A673 (cell line): ENCODE measurements around the gene HAUS7. TPM values are rescaled to one million over a fixed set of nuclear protein-coding genes. Genes with fewer than 3 reads are reported as not detected.

ENCODE experiments used
- Bru-seq: library from RNA; stranded (reverse); fragments of 400-500 nt; gene quantifications from one replicate; lab custom pipeline; 2021; lab: Mats Ljungman, UMichigan
- BruChase-seq, 2 experiments: library from RNA; stranded (reverse); fragments of 400-500 nt; gene quantifications; one replicate each; lab custom pipeline; 2021; lab: Mats Ljungman, UMichigan
- BruUV-seq: library from RNA; stranded (reverse); fragments of 400-500 nt; replicated peaks from 2 replicates; lab custom pipeline; 2021; lab: Mats Ljungman, UMichigan
- CTCF ChIA-PET: fragments of 300-600 bp; sonication (Branson Sonifier 250); formaldehyde crosslinking; loops from one replicate; lab custom pipeline; 2022; ENCODE audit warnings: antibody characterized with exemption; lab: Charles Lee
- POLR2A ChIA-PET: fragments of 300-600 bp; sonication (Branson Sonifier 250); formaldehyde crosslinking; loops from one replicate; lab custom pipeline; 2022; ENCODE audit warnings: antibody characterized with exemption; ENCODE audit not compliant: low non-redundant PET; lab: Charles Lee
- DNase-seq: peaks from one replicate; pipeline ENCODE4 v3.0.0-alpha.2; 2015; ENCODE audit warnings: low spot score
- H3K27ac ChIP-seq: fragments of 200-600 bp; sonication (generic); 2 replicates; pipeline ENCODE4 v1.5.1; 2016; ENCODE audit warnings: mixed run types, low read depth, mild to moderate bottlenecking, mixed read lengths, antibody characterized with exemption, low read length; ENCODE audit not compliant: poor library complexity, severe bottlenecking
- H3K27me3 ChIP-seq: fragments of 200-600 bp; sonication (generic); replicated peaks from 2 replicates; pipeline ENCODE4 v1.6.1; 2017; ENCODE audit warnings: mixed run types, low read depth, mild to moderate bottlenecking, mixed read lengths, antibody characterized with exemption, low read length; ENCODE audit not compliant: insufficient read depth, poor library complexity
- H3K36me3 ChIP-seq: fragments of 200-600 bp; sonication (generic); 2 replicates; pipeline ENCODE4 v1.6.1; 2016; ENCODE audit warnings: mixed run types, mild to moderate bottlenecking, mixed read lengths, antibody characterized with exemption, low read length; ENCODE audit not compliant: insufficient read depth, poor library complexity, severe bottlenecking
- H3K4me1 ChIP-seq: fragments of 200-600 bp; sonication (generic); 2 replicates; pipeline ENCODE4 v1.6.1; 2017; ENCODE audit warnings: mixed run types, mild to moderate bottlenecking, mixed read lengths, antibody characterized with exemption, low read length; ENCODE audit not compliant: insufficient read depth, poor library complexity, severe bottlenecking
- H3K4me3 ChIP-seq: fragments of 200-600 bp; sonication (generic); 2 replicates; pipeline ENCODE4 v1.5.1; 2016; ENCODE audit warnings: low read depth, mixed run types, mild to moderate bottlenecking, mixed read lengths, low read length; ENCODE audit not compliant: poor library complexity, severe bottlenecking
- H3K9me3 ChIP-seq: fragments of 200-600 bp; sonication (generic); 2 replicates; pipeline ENCODE4 v1.6.1; 2016; ENCODE audit warnings: mixed run types, low read depth, mild to moderate bottlenecking, mixed read lengths, antibody characterized with exemption, low read length; ENCODE audit not compliant: poor library complexity, severe bottlenecking
- CTCF ChIP-seq: fragments of 300-800, 200-600 bp; sonication (generic); conservative IDR thresholded peaks from 2 replicates; pipeline ENCODE4 v1.5.1; 2017; ENCODE audit warnings: low read depth, mild to moderate bottlenecking, antibody characterized with exemption, low read length, moderate library complexity, mixed read lengths
- EZH2 ChIP-seq: fragments of 200-600 bp; sonication (generic); IDR thresholded peaks from 2 replicates; pipeline ENCODE4 v1.6.1; 2017; ENCODE audit warnings: borderline replicate concordance, low read depth, mild to moderate bottlenecking, mixed read lengths, antibody characterized with exemption, low read length; ENCODE audit not compliant: poor library complexity, severe bottlenecking
- intact Hi-C: fragments of 100-400 bp; cut with micrococcal nuclease; formaldehyde crosslinking; loops from one replicate; pipeline ENCODE4 v1.10.0; 2022; ENCODE audit not compliant: unreplicated experiment
- long read RNA-seq: library from polyadenylated mRNA; stranded (forward); transcript quantifications from one replicate; pipeline ENCODE4 v2.0.0, GENCODE V29; 2022
- total RNA-seq: library from RNA; stranded (reverse); gene quantifications from 2 replicates; pipeline ENCODE4 v1.2.3, GENCODE V29; 2021

HAUS7 gene
- total RNA-seq (75.3 and 82.6 TPM in 2 replicates), Bru-seq, nascent RNA (percentile 27 among the genes with signal in this experiment), BruChase-seq, experiment 1, labeled RNA remaining after a 2-hour chase (percentile 33 among the genes with signal in this experiment), BruChase-seq, experiment 2, labeled RNA remaining after a 6-hour chase (percentile 37 among the genes with signal in this experiment)
- long read RNA-seq, transcript HAUS7-202 (10 exons, 1,363 nt): major isoform, 92 of 100 reads
- long read RNA-seq, partial matches to known transcripts: 1 of 100 reads
- long read RNA-seq, other reads (novel, unspliced or antisense): 7 of 100 reads

GRCh38 chrX:153470411-153471363 is at the start of gene HAUS7:
TSS of gene HAUS7 (minus strand) at chrX:153470576. CDS start at chrX:153470557, 19 bp downstream.
- H3K36me3 ChIP-seq: no peaks in the 10 kb centered on the region
- DNase-seq: peak; percentile 93
- no peaks in the 10 kb centered on the region for H3K9me3 ChIP-seq
- peaks cover 5% of the 10 kb centered on the region for H3K4me1 ChIP-seq
- no peaks in the 10 kb centered on the region for H3K27me3 ChIP-seq
- peak within 1 kb of the TSS; percentile 59 for H3K4me3 ChIP-seq
- ChIA-PET POLR2A (interaction anchor here (0.5 to 0.6 kb wide), 2 partner anchors 14 to 128 kb away, joined by 5 to 6 read pairs; partner anchors contain the start of gene CCNQ), CTCF (interaction anchor here (0.6 to 2.1 kb wide), 7 partner anchors 10 to 308 kb away, joined by 3 to 9 read pairs (median 4); partner anchors contain the start of gene BGN)
- H3K27ac ChIP-seq: peak within 1 kb of the TSS; percentile 51
- no TSS peak for BruUV-seq
- TF ChIP-seq CTCF: peak; percentile 81
- no peak for TF ChIP-seq EZH2
- intact Hi-C loops: loop anchor here (1.0 to 2.0 kb wide), 2 partner anchors 24 to 37 kb away; partner anchors contain the start of gene BGN

GRCh38 chrX:153519569-153520286 is 49.4 kb upstream of the HAUS7 start:
- Histone ChIP-seq H3K4me1 (peaks cover 10% of the 10 kb centered on the region), H3K27me3 (peaks cover 14% of the 10 kb centered on the region), H3K9me3 (no peaks in the 10 kb centered on the region), H3K4me3 (no peak overlapping the region), H3K36me3 (no peaks in the 10 kb centered on the region), H3K27ac (no peak overlapping the region)
- DNase-seq: no peak
- POLR2A ChIA-PET: interaction anchor here (0.6 kb wide), 1 partner anchor 28 kb away, joined by 3 read pairs; no protein-coding TSS in a partner anchor
- intact Hi-C loops: no loop called here
- BruUV-seq: no TSS peak
- TF ChIP-seq CTCF (no peak), EZH2 (no peak)
- CTCF ChIA-PET: interaction anchor here (0.6 to 0.7 kb wide), 2 partner anchors 12 to 24 kb away, joined by 3 read pairs; no protein-coding TSS in a partner anchor
